ENCODE results near the gene IGFALS.

IGFALS gene

GRCh38 chr16:1828645-1829410 is 35.3 kb upstream of the IGFALS start:
- ChIA-PET CTCF (no interaction called here), POLR2A (no interaction called here)
- no peaks in the 10 kb centered on the region for H3K9me3 ChIP-seq (ENCODE audit: control extremely low read depth in 1 of 5, control insufficient read depth in 4 of 5, insufficient read depth in 2 of 5, low read depth in 1 of 5, low read length in 4 of 5)
- H3K27me3 ChIP-seq (replicated peaks in 2 of 5; ENCODE audit: control insufficient read depth in 4 of 5, insufficient read depth in 5 of 5, low read length in 4 of 5), result no peaks in the 10 kb centered on the region
- 91% methylated on average over 7 of the region's 11 CpGs for WGBS (ENCODE audit: insufficient coverage)
- peaks cover 5 to 12% (median 7%) of the 10 kb centered on the region in 4 experiments for H3K36me3 ChIP-seq (ENCODE audit: control insufficient read depth in 4 of 4, insufficient read depth in 4 of 4, low read length in 3 of 4)
- no peak for DNase-seq
- H3K4me1 ChIP-seq (ENCODE audit: control extremely low read depth in 1 of 4, control insufficient read depth in 4 of 4, insufficient read depth in 4 of 4, low read length in 3 of 4), result peaks cover 3 to 34% (median 30%) of the 10 kb centered on the region in 4 experiments
- peak overlapping the region in 1 of 7 experiments; percentile 77 for H3K4me3 ChIP-seq (ENCODE audit: control insufficient read depth in 1 of 7, extremely low read depth in 1 of 7, insufficient read depth in 4 of 7, low read depth in 2 of 7, low read length in 6 of 7)
- no peak overlapping the region for H3K27ac ChIP-seq (ENCODE audit: insufficient read depth in 1 of 2, low read depth in 1 of 2, low read length in 2 of 2, poor library complexity in 1 of 2, severe bottlenecking in 2 of 2)

GRCh38 chr16:1826691-1827573 is 33.4 kb upstream of the IGFALS start, which contains the start of the genes FAHD1 and HAGH:
TSS of gene FAHD1 (plus strand) at chr16:1827206. CDS start at chr16:1827239, 33 bp downstream.
TSS of gene HAGH (minus strand) at chr16:1826825. CDS start at chr16:1826787, 38 bp downstream.
- DNase-seq, result peak; percentile 92 to 94 (median 93)
- Histone ChIP-seq H3K9me3 (ENCODE audit: control extremely low read depth in 1 of 5, control insufficient read depth in 4 of 5, insufficient read depth in 2 of 5, low read depth in 1 of 5, low read length in 4 of 5) (no peaks in the 10 kb centered on the region), H3K36me3 (ENCODE audit: control insufficient read depth in 4 of 4, insufficient read depth in 4 of 4, low read length in 3 of 4) (peaks cover 6 to 21% (median 16%) of the 10 kb centered on the region in 4 experiments), H3K4me1 (ENCODE audit: control extremely low read depth in 1 of 4, control insufficient read depth in 4 of 4, insufficient read depth in 4 of 4, low read length in 3 of 4) (peaks cover 3 to 34% (median 30%) of the 10 kb centered on the region in 4 experiments), H3K27ac (ENCODE audit: insufficient read depth in 1 of 2, low read depth in 1 of 2, low read length in 2 of 2, poor library complexity in 1 of 2, severe bottlenecking in 2 of 2) (peak within 1 kb of the TSS; percentile 47 to 69), H3K27me3 (replicated peaks in 2 of 5; ENCODE audit: control insufficient read depth in 4 of 5, insufficient read depth in 5 of 5, low read length in 4 of 5) (no peaks in the 10 kb centered on the region), H3K4me3 (ENCODE audit: control insufficient read depth in 1 of 7, extremely low read depth in 1 of 7, insufficient read depth in 4 of 7, low read depth in 2 of 7, low read length in 6 of 7) (peak within 1 kb of the TSS; percentile 43 to 99 (median 88))
- WGBS (ENCODE audit: insufficient coverage), result 0% methylated on average over 91 of the region's 104 CpGs
- ChIA-PET CTCF (interaction anchor here (0.6 to 2.3 kb wide), 3 partner anchors 14 to 1743 kb away, joined by 4 to 7 read pairs (median 5); no protein-coding TSS in a partner anchor), POLR2A (interaction anchor here (0.6 to 1.3 kb wide), 4 partner anchors 8 to 138 kb away, joined by 3 read pairs; partner anchors contain the start of gene RPS2)

- H3K4me1 ChIP-seq (ENCODE audit: control extremely low read depth in 1 of 4, control insufficient read depth in 4 of 4, insufficient read depth in 4 of 4, low read length in 3 of 4), result peaks cover 3 to 34% (median 30%) of the 10 kb centered on the region in 4 experiments
- H3K4me3 ChIP-seq (ENCODE audit: control insufficient read depth in 1 of 7, extremely low read depth in 1 of 7, insufficient read depth in 4 of 7, low read depth in 2 of 7, low read length in 6 of 7), result peak overlapping the region; percentile 43 to 99 (median 78)
- CTCF ChIA-PET, result interaction anchor here (2.3 kb wide), 1 partner anchor 13 kb away, joined by 7 read pairs; no protein-coding TSS in a partner anchor
- peaks cover 6 to 20% (median 15%) of the 10 kb centered on the region in 4 experiments for H3K36me3 ChIP-seq (ENCODE audit: control insufficient read depth in 4 of 4, insufficient read depth in 4 of 4, low read length in 3 of 4)
- peak overlapping the region in 1 of 2 experiments; percentile 67 for H3K27ac ChIP-seq (ENCODE audit: insufficient read depth in 1 of 2, low read depth in 1 of 2, low read length in 2 of 2, poor library complexity in 1 of 2, severe bottlenecking in 2 of 2)
- under 1% methylated on average over 92 of the region's 96 CpGs for WGBS (ENCODE audit: insufficient coverage)
- H3K27me3 ChIP-seq (replicated peaks in 2 of 5; ENCODE audit: control insufficient read depth in 4 of 5, insufficient read depth in 5 of 5, low read length in 4 of 5), result no peaks in the 10 kb centered on the region
- POLR2A ChIA-PET, result interaction anchor here (0.6 to 1.1 kb wide), 3 partner anchors 9 to 139 kb away, joined by 3 read pairs; partner anchors contain the start of gene RPS2
- DNase-seq, result peak; percentile 69 to 87 (median 83)
- no peaks in the 10 kb centered on the region for H3K9me3 ChIP-seq (ENCODE audit: control extremely low read depth in 1 of 5, control insufficient read depth in 4 of 5, insufficient read depth in 2 of 5, low read depth in 1 of 5, low read length in 4 of 5)
Measured at GRCh38 chr16:1825864-1826690, 32.6 kb upstream of the IGFALS start.

- 69% methylated on average over 15 of the region's 15 CpGs for WGBS (ENCODE audit: insufficient coverage)
Measured at GRCh38 chr16:1825381-1825863, 31.9 kb upstream of the IGFALS start.

GRCh38 chr16:1823821-1824220 is 30.3 kb upstream of the IGFALS start:
- POLR2A ChIA-PET, result no interaction called here
- H3K27me3 ChIP-seq (replicated peaks in 2 of 5; ENCODE audit: control insufficient read depth in 4 of 5, insufficient read depth in 5 of 5, low read length in 4 of 5), result no peaks in the 10 kb centered on the region
- 91% methylated on average over 8 of the region's 9 CpGs for whole genome bisulfite sequencing (ENCODE audit: insufficient coverage)
- peaks cover 3 to 28% (median 25%) of the 10 kb centered on the region in 4 experiments for H3K4me1 ChIP-seq (ENCODE audit: control extremely low read depth in 1 of 4, control insufficient read depth in 4 of 4, insufficient read depth in 4 of 4, low read length in 3 of 4)
- H3K9me3 ChIP-seq (ENCODE audit: control extremely low read depth in 1 of 5, control insufficient read depth in 4 of 5, insufficient read depth in 2 of 5, low read depth in 1 of 5, low read length in 4 of 5), result no peaks in the 10 kb centered on the region
- H3K27ac ChIP-seq (ENCODE audit: insufficient read depth in 1 of 2, low read depth in 1 of 2, low read length in 2 of 2, poor library complexity in 1 of 2, severe bottlenecking in 2 of 2), result no peak overlapping the region
- H3K4me3 ChIP-seq (ENCODE audit: control insufficient read depth in 1 of 7, extremely low read depth in 1 of 7, insufficient read depth in 4 of 7, low read depth in 2 of 7, low read length in 6 of 7), result no peak overlapping the region
- DNase-seq, result peak; percentile 33 to 72 (median 56)
- CTCF ChIA-PET, result interaction anchor here (1.6 kb wide), 1 partner anchor 10 kb away, joined by 9 read pairs; no protein-coding TSS in a partner anchor
- peaks cover 0 to 34% (median 18%) of the 10 kb centered on the region in 4 experiments for H3K36me3 ChIP-seq (ENCODE audit: control insufficient read depth in 4 of 4, insufficient read depth in 4 of 4, low read length in 3 of 4)

More at GRCh38 chr16:1825381-1825863, 31.9 kb upstream of the IGFALS start:
- H3K36me3 ChIP-seq (ENCODE audit: control insufficient read depth in 4 of 4, insufficient read depth in 4 of 4, low read length in 3 of 4), result peaks cover 2 to 24% (median 14%) of the 10 kb centered on the region in 4 experiments
- H3K4me1 ChIP-seq (ENCODE audit: control extremely low read depth in 1 of 4, control insufficient read depth in 4 of 4, insufficient read depth in 4 of 4, low read length in 3 of 4), result peaks cover 3 to 34% (median 30%) of the 10 kb centered on the region in 4 experiments
- ChIA-PET CTCF (interaction anchor here (1.6 to 2.3 kb wide), 2 partner anchors 12 kb away, joined by 7 to 9 read pairs; no protein-coding TSS in a partner anchor), POLR2A (interaction anchor here (0.6 kb wide), 1 partner anchor 43 kb away, joined by 3 read pairs; the partner anchor contains the start of gene NUBP2)
- H3K27ac ChIP-seq (ENCODE audit: insufficient read depth in 1 of 2, low read depth in 1 of 2, low read length in 2 of 2, poor library complexity in 1 of 2, severe bottlenecking in 2 of 2), result peak overlapping the region in 1 of 2 experiments; percentile 67
- H3K27me3 ChIP-seq (replicated peaks in 2 of 5; ENCODE audit: control insufficient read depth in 4 of 5, insufficient read depth in 5 of 5, low read length in 4 of 5), result no peaks in the 10 kb centered on the region
- H3K4me3 ChIP-seq (ENCODE audit: control insufficient read depth in 1 of 7, extremely low read depth in 1 of 7, insufficient read depth in 4 of 7, low read depth in 2 of 7, low read length in 6 of 7), result peak overlapping the region; percentile 43 to 99 (median 77)
- no peak for DNase-seq
- H3K9me3 ChIP-seq (ENCODE audit: control extremely low read depth in 1 of 5, control insufficient read depth in 4 of 5, insufficient read depth in 2 of 5, low read depth in 1 of 5, low read length in 4 of 5), result no peaks in the 10 kb centered on the region

GRCh38 chr16:1822801-1823200 is 29.3 kb upstream of the IGFALS start:
- H3K9me3 ChIP-seq (ENCODE audit: control extremely low read depth in 1 of 5, control insufficient read depth in 4 of 5, insufficient read depth in 2 of 5, low read depth in 1 of 5, low read length in 4 of 5), result no peaks in the 10 kb centered on the region
- ChIA-PET POLR2A (no interaction called here), CTCF (interaction anchor here (0.7 kb wide), 1 partner anchor 8 kb away, joined by 3 read pairs; no protein-coding TSS in a partner anchor)
- WGBS (ENCODE audit: insufficient coverage), result 95% methylated on average over 15 of the region's 16 CpGs
- H3K27ac ChIP-seq (ENCODE audit: insufficient read depth in 1 of 2, low read depth in 1 of 2, low read length in 2 of 2, poor library complexity in 1 of 2, severe bottlenecking in 2 of 2), result no peak overlapping the region
- peaks cover 0 to 43% (median 23%) of the 10 kb centered on the region in 4 experiments for H3K36me3 ChIP-seq (ENCODE audit: control insufficient read depth in 4 of 4, insufficient read depth in 4 of 4, low read length in 3 of 4)
- H3K4me3 ChIP-seq (ENCODE audit: control insufficient read depth in 1 of 7, extremely low read depth in 1 of 7, insufficient read depth in 4 of 7, low read depth in 2 of 7, low read length in 6 of 7), result no peak overlapping the region
- DNase-seq, result no peak
- H3K4me1 ChIP-seq (ENCODE audit: control extremely low read depth in 1 of 4, control insufficient read depth in 4 of 4, insufficient read depth in 4 of 4, low read length in 3 of 4), result peaks cover 3 to 20% (median 17%) of the 10 kb centered on the region in 4 experiments
- no peaks in the 10 kb centered on the region for H3K27me3 ChIP-seq (replicated peaks in 2 of 5; ENCODE audit: control insufficient read depth in 4 of 5, insufficient read depth in 5 of 5, low read length in 4 of 5)
